Body of pancreas (tissue), 4 donors: Measurements from ENCODE around the gene RYR3.

ENCODE experiments used
- CTCF ChIP-seq, 7 experiments: fragments of 450-650 bp in 4 of 7; fragments of 200-600 bp in 3 of 7; sonication (generic) in 3 of 7; IDR thresholded peaks; one replicate each; pipeline ENCODE4 v1.5.1; 2016 to 2019; ENCODE audit warnings: antibody characterized with exemption in 7 of 7
- POLR2A ChIP-seq, 3 donors: fragments of 450-650 bp; IDR thresholded peaks; one replicate each; pipeline ENCODE4 v1.6.1; 2016; ENCODE audit warnings: antibody characterized with exemption in 3 of 3, mild to moderate bottlenecking in 2 of 3

- TF ChIP-seq POLR2A (IDR thresholded peaks at IDR 0.05): no peak
- no peak for TF ChIP-seq CTCF (IDR thresholded peaks at IDR 0.05)
These were observed 108.9 kb downstream of the RYR3 start for GRCh38 chr15:33419701-33420100.
